ENCODE measurements around the gene HTR3B.
"Not testable (repeated sequence)": the region's sequence is repeated elsewhere in the genome, so short reads cannot be mapped to it uniquely, and the experiment has no call there.

Gene HTR3B

GRCh38 chr11:113884361-113884836 lies 20.2 kb upstream of the HTR3B start:
- no peak for DNase-seq (ENCODE audit: low read depth)

DNA sequence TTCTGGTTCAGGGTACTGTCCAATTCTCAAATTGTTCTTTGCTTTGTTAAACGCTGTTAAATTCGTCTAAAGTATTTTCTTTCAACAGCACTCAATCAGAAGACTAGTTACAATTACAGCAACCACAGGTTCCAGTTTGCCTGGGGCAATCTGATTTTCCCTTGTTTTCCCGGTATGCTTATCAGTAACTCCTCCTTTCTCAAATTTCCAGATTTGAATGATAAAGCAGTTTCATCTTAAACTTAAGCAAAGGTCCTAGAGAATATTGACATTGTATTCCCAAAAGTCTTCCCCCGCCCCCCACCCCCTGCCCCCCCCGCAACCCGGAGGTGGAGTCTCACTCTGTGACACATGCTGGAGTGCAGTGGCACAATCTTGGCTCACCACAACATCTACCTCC lies 18.7 kb upstream of the HTR3B start:
- no peak for DNase-seq (ENCODE audit: low read depth)

- DNase-seq (ENCODE audit: low read depth) = no peak
Observed at GRCh38 chr11:113888848-113889247, 15.7 kb upstream of the HTR3B start.

DNA sequence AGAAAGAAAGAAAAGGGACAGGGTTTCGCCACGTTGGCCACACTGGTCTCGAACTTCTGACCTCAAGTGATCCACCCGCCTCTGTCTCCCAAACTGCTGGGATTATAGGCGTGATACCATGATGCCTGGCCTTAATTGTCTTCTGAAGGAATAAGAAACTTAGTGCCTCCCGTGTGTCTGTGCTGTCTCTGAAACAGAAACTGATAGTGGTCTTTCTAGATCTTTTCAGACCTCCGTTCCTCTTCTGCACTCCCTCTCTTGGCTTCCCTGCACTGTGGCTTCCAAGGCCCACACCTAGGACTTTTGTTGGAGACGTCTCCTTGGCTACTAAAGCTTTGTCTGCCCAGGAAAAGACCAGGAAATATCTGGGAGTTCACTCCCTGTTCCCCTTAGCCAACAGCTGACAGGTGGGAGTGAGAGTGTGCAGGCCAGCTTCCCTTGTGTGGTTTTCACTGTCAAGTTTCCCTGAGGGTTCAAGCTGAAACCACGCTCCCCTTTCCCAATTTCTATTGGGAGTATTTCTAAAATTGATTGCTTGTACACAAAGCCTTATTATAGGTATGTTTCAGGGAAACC lies 10.1 kb upstream of the HTR3B start:
- DNase-seq (ENCODE audit: low read depth) = no peak

DNA sequence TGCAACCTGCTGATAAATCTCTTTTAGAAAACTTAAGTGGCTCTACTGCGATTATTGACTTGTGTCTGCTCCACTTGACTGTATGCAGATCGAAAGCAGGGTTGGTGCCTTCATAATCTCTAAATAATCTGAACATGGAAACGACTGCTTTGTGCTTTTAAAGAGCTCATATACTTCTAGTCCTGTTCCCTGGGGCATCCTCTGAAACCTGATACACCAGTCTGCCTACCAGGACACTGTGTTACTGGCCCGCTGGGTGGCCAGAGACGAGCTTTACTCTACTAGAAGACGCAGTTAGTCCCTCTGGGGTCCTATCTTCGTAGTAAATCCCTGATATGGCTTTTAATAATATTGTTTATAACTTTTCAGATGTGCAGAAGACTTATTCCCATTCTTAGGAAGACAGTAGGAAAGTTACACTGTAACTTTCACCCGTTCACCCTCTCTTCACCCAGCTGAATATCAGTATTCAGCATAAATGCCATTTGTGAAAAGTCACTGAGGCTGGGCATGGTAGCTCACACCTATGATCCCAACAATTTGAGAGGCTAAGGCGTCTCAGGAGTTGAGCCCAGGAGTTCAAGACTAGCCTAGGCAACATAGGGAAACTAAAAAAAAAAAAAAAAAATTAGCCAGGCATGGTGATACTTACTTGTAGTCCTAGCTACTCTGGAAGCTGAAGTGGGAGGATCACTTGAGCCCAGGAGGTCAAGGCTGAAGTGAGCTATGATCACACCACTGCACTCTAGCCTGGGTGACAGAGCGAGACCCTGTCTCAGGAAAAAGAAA lies 9.0 kb upstream of the HTR3B start:
- no peak for DNase-seq (ENCODE audit: low read depth)

DNA sequence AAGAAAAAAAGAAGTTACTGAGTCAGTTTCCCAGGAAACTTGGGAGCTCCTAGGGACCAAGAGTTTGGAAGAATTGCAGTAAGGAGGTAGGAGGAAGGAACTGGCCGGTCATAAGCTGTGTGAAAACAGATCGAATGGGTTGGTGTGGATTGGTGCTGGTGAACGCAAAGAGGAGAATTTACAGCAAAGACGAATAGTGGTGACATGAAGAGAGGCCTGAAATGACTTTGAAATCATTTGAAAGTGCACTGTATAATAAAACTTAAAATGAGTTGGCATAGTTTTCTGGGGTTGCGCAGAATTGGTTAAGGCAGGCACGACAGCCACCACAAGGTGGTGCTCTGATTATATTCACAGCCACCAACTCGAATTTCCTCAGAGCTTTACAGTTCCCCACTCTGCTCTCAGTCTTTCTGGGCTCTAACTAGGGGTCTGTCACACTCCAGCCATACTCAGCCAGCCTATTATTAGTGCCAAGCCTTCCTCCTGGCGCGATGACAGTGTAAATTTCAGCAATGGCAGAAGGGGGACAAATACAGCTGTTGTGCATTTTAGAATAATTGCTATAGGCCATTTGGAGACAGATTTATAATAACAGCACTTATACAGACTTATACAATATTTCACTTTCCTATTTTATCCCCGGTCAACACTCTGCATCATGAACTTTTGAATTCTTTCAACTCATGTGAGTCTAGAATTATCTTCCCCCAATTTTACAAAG lies 8.3 kb upstream of the HTR3B start:
- peak; percentile 17 for DNase-seq (ENCODE audit: low read depth)

DNA sequence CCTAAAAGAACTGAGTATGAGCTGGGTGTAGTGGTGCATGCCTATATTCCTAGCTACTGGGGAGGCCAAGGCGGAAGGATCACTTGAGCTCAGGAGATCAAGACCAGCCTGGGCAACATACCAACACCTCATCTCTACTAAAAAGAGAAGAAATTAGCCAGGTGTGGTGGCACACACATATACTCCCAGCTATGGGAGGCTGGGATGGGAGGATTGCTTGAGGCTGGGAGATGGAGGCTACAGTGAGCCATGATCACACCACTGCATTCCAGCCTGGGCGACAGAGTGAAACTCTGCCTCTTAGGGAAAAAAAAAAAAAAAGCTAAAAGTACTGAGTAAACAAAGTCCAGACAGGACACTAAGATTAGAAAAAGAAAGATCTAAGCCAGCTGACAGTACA lies 3.5 kb upstream of the HTR3B start:
- no peak for DNase-seq (ENCODE audit: low read depth)

GRCh38 chr11:113906038-113906437 lies 1.4 kb downstream of the HTR3B start:
- no peak for DNase-seq (ENCODE audit: low read depth)

- no peak for DNase-seq (ENCODE audit: low read depth)
Observed at GRCh38 chr11:113906516-113906915, 1.9 kb downstream of the HTR3B start.

- no peak for DNase-seq (ENCODE audit: low read depth)
Observed at GRCh38 chr11:113907152-113907551, 2.6 kb downstream of the HTR3B start.

GRCh38 chr11:113907681-113908080 lies 3.1 kb downstream of the HTR3B start:
- DNase-seq (ENCODE audit: low read depth) = no peak

DNA sequence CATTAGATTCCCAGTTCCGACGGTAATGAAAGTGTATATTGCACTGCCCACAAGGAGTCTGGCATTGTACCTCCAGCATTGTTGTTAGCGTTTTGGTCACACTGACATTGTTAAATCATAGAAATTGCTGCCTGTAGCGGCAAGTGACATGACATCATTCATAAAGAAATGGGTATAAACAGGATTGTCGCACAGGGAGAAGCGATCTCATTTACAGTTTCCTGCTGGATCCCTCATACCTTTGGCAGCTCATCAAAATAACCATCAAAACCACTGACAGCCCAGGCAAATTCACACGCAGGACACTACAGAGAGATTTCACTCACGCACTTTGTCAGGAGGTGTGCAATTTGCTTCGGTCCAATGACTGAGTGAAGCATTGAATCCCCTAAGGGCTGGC lies 3.5 kb downstream of the HTR3B start:
- no peak for DNase-seq (ENCODE audit: low read depth)

- not testable (repeated sequence) for DNase-seq (ENCODE audit: low read depth)
Observed at GRCh38 chr11:113911491-113911890, 6.9 kb downstream of the HTR3B start.

GRCh38 chr11:113923572-113923971 lies 19.0 kb downstream of the HTR3B start:
- no peak for DNase-seq (ENCODE audit: low read depth)

DNA sequence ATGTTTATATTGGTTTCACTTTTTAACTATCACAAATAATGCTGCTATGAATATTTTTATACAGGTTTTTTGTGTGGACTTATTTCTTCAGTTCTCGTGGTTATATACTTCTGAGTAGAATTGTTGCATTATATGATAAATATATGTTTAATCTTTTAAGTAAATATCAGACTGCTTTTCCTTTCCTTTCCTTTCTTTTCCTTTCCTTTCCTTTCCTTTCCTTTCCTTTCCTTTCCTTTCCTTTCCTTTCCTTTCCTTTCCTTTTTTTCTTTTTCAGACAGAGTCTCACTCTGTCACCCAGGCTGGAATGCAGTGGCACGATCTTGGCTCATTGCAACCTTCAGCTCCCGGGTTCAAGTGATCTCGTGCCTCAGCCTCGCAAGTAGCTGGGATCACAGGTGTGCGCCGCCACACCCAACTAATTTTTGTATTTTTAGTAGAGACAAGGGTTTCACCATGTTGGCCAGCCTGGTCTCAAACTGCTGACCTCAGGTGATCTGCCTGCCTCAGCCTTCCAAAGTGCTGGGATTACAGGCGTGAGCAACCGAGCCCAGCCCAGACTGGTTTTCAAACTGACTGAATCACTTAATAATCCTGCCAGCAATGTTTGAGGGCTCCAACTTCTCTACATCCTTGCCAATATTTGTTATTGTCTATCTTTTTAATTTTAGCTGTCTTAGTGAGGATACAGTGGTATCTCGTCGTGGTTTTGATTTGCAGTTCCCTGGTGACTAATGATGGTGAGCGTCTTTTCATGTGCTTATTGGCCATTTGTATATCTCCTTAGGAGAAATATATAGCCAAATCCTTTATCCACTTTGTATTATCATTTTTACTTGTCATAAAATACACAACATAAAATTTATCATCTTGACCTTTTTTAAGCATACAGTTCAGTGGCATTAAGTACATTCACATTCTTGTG lies 21.9 kb downstream of the HTR3B start:
- DNase-seq (ENCODE audit: low read depth) = no peak

DNA sequence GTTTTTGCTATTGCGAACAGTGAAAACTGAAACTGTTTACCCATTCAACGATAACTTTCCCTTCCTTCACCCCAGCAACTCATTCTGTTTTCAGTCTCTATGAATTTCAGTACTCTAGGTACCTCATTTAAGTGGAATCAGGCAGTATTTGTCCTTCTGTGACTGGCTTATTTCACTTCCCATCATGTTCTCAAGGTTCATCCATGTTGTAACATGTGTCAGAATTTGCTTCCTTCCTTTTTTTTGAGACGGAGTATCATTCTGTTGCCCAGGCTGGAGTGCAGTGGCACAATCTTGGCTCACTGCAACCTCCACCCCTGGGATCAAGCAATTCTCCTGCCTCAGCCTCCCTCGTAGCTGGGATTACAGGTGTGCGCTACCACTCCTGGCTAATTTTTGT lies 23.7 kb downstream of the HTR3B start:
- DNase-seq (ENCODE audit: low read depth) = no peak

DNA sequence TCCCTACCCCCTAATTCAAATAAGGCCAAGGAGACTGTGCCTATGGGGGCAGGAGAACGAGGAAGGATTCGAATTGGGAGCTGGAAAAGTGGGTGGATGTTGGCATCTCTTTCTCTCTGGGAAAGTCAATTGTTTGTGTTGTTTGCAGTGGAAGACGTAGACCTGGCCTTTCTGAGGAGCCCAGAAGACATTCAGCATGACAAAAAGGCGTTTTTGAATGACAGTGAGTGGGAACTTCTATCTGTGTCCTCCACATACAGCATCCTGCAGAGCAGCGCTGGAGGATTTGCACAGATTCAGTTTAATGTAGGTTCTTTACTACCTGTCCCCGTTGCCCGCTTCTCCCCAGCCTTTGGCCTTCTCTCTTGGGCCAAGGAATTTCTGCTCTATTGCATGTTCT lies 28.2 kb downstream of the HTR3B start:
- no peak for DNase-seq (ENCODE audit: low read depth)

- not testable (repeated sequence) for DNase-seq (ENCODE audit: low read depth)
Observed at GRCh38 chr11:113934193-113934592, 29.6 kb downstream of the HTR3B start.

- no peak for DNase-seq (ENCODE audit: low read depth)
Observed at GRCh38 chr11:113934761-113935160, 30.2 kb downstream of the HTR3B start.

DNA sequence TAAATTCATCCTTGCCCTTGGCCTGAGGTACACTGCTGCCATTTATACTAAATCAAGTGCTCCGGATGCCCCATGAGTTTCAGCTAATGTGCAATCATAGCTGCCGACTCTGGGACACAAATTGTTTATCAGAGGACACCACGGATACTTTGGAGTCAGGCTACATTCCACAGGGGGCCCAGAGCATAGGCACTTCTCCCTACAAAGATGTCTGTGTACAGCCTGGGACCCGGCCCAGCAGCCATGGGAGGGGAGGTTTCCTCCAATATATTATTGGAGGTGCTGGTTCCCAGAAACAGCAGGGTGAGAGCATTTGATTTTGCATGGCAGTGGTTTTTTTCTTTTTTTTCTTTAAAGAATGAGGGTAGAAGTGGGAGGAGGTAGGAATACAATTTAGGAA lies 31.3 kb downstream of the HTR3B start:
- DNase-seq (ENCODE audit: low read depth) = no peak

- no peak for DNase-seq (ENCODE audit: low read depth)
Observed at GRCh38 chr11:113937918-113938317, 33.3 kb downstream of the HTR3B start.

DNA sequence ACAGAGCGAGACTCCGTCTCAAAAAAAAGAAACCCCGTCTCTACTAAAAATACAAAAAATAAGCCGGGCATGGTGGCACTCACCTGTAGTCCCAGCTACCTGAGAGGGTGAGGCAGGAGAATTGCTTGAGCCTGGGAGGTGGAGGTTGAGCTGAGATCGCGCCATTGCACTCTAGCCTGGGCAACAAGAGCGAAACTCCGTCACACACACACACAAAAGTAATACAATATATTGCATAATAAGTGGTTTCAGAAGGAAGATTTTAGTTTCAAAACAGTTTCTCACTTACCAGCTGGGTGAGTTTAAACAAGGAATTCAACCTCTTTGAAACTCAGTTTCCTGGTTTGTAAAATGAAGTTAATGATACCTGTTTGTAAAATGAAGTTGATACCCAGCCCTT lies 37.7 kb downstream of the HTR3B start:
- no peak for DNase-seq (ENCODE audit: low read depth)

Measured in stromal cell of bone marrow (primary cell).